ENCODE measurements around the gene PPP1R9A.

GRCh38 chr7:95139922-95140321 lies 232.5 kb downstream of the PPP1R9A start:
- TF ChIP-seq POLR2A (IDR thresholded peaks at IDR 0.05) (no peak), CTCF (IDR thresholded peaks at IDR 0.05) (no peak)
